NCI-H748 (cell line): ENCODE measurements around the gene CPNE1.
A peak's percentile ranks its signal among the peaks of the same experiment; 100 is the strongest.
"Not testable (repeated sequence)": the region's sequence is repeated elsewhere in the genome, so short reads cannot be mapped to it uniquely, and the experiment has no call there.

Source experiments
- DNase-seq: peaks from one replicate; lab custom pipeline; 2025; ENCODE audit not compliant: unreplicated experiment; lab: John Stamatoyannopoulos, UW

CPNE1 gene

DNA sequence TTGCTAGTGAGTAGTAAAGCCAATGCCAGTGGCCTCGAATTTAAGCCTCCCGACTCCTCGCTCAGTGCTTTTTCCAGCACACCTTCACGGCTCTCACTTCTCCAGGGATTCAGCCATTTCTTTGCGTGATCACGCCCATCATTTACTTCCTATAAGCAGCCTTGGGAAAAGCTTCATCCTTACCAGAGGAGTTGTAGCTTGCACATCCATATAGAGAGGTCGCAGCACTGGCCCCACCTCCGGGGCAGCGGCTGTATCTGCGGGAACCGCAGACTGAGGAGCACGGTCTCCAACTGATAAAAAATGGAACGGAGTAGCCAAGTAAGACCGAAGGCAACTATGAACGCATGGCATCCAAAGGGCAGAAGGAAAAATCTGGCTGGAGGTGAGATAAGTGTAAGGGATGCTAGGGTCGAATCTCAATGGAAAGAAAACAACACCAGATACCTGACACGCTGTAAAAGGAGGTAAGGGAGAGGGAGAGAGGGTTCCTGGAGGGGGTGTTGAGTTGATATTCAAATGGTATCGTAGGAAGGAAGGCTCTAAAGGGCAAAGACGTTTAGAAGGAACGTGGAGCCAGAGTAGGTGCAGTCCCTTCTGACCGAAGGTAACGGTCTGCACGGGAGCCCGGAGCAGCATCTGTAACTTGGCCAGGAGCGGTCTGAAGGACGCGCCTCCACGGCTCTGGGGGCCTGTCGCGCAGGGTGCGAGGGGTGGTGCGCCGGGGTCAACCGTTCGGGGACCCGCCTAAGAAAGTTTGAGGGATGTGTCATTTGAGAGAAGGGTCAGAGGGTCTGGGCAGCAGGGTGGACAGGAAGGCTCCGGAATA lies 33.8 kb upstream of the CPNE1 start:
- DNase-seq: peak; percentile 31

DNA sequence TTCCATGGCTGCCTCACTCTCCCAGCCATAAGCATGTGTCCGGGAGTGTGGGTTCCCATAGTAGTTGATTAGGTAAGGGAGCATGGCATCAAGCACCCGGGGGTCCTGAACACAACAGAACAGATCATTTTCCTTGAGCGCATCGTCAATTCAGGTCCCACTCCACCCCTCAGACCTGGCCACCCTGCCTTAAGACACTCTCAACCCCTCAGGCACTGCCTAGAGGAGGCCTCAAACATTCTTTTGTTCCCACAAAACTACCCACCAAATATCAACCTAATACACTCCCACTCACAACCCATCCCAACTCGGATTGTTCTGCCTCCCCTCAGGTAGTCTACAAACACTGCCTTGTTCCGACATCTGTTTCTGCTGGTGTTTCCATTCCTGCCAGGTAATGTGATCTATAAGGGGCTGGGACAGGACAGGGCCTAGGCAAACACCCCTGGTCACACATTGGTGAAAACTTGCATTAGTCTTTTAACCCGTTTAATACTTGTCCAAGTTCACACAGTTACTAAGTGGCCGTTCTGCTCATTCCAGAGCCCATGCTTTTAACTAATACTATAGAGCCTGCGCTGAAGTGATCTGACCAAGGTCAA lies 33.1 kb upstream of the CPNE1 start:
- DNase-seq: no peak

DNA sequence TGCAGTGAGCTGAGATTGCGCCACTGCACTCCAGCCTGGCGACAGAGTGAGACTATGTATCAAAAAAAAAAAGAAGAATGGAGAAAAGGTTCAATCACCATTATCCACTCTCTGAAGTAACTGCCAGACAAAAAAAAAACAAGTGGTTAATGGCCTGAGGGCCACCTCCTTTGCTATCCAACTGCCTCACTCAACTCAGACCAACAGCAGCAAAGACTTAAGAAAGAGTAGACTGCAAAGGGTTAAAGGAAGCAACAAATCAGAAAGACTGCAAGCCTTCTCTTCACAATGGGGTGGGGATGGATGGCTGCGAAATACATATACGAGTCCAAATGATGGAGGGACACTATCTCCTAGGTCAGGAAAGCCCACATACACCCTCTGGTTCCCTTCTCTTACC lies 31.3 kb upstream of the CPNE1 start:
- DNase-seq: no peak

DNA sequence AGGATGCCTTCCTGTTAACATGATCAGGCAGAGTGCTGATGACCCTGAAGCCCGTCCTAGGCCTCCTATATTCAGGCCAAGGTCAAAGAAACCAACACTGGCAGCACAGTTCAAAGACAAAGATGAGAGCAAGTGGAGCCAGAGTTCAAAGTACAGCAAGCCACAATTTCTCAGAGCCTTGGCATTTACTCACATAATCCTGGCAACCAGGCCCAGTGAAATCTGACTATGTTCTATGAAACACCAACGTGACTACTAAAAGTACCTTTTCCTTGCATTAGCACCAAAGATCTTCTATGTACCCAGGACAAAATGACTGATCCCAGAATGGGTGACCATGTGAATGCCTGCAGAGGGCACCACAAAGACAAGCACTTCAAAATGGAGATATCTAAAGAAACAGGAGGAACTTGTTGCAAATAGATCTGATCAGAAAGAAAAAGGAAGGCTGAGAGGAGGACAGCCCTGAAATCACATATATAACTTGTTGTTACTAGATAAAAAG lies 30.6 kb upstream of the CPNE1 start:
- no peak for DNase-seq

DNA sequence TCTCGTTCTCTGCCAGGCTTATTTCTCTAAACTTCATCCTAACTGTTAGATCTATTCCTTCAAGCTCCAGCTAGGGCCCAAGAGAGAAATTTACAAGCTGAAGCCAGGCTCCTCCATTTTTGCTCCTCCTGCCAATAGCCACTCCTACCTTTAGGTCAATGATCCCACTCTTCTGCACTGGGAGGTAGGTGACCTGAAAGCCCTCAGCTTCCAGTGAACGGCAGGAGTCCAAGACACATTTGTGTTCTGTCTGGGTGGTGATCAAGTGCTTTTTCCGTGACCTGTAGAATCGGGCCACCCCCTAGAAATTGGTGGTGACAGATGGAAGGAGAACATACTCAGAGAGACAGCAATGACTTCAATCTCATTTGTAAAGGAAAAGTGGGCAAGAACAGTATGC lies 25.6 kb upstream of the CPNE1 start:
- no peak for DNase-seq

DNA sequence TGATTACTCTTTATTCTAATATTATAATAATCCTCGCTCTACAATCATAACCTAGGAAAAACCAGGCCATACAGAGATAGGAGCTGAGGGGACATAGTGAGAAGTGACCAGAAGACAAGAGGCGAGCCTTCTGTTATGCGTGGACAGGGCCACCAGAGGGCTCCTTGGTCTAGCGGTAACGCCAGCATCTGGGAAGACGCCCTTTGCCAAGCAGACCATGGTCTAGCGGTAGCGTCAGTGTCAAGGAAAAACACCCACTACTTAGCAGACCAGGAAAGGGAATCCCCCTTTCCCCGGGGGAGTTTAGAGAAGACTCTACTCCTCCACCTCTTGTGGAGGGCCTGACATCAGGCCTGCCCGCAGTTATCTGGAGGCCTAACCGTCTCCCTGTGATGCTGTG lies 22.2 kb upstream of the CPNE1 start:
- DNase-seq: not testable (repeated sequence)

DNA sequence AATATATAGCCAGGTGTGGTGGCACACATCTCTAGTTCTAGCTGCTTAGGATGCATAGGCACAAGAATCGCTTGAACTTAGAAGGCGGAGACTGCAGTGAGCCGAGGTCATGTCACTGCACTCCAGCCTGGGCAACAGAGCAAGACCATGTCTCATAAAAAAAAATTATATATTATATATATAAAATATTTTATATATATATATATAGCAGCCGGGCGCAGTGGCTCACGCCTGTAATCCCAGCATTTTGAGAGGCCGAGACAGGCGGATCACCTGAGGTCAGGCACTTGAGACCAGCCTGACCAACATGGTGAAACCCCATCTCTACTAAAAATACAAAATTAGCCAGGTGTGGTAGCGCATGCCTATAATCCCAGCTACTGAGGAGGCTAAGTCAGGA lies 20.7 kb upstream of the CPNE1 start:
- DNase-seq: not testable (repeated sequence)

DNA sequence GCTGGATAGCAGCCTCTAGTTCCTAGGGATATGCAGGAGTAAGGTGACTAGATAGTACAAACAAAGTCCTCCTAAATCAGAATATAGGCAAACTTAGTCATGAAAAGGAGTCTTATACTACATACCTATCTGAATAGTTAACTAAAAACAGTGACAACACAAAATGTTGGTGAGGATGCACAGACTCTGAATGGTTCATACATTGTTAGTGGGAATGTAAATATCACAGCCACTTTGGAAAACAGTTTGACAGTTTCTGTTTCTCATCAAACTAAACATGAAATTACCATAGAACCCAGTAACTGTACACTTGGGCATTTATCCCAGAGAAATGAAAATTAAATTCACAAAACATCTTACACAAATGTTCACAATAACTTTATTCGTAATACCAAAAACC lies 17.3 kb upstream of the CPNE1 start:
- DNase-seq: no peak

DNA sequence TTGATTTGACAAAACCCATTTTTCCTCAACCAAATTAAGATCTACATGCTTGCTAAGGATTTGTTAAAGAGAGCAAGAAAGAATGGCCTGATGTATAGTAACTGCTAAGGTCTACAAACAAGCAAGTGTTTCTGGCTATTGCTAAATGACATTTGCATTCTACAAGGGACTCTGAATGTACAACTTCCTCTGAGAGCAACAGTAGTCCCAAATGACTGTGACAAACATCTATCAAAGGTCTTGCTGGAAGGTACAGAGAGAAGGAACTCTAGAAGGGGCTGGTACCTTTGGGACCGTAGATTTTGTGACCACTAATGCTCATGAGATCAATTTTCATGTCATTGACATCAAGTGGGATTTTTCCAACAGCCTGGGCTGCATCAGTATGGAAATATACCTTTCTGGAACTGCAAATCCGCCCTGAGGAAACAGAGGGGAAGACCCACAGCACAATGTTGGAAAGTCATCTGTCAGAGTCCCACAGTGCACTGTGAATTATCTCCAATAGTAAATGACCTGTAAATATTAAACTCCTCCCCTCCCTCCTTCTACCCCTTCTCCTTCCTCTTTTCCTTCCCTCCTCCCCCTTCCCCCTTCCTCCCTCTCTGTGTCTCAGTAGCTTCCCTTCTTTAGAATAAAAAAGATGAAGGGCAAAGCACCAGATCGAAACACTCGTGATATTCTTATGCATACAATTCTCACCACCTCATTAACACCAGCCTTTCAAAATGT lies 15.9 kb upstream of the CPNE1 start:
- DNase-seq: no peak

DNA sequence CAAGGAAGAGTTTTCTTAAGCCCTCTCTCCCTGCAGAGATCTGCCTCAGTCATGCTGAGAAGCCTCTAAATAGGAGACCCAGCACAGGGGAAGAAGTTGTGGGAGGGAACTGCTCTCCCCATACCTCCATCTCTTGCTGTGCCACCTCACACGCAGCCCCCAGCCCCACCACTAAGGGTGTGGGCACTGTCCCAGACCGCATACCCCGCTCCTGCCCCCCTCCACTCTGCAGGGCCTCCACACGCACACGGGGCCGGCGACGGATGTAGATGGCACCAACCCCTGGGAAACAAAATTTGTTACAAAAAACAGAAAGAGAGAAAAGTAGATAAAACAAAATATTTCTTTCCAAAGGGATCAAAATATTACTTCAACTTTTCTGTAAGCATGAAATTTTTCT lies 10.2 kb upstream of the CPNE1 start:
- no peak for DNase-seq

DNA sequence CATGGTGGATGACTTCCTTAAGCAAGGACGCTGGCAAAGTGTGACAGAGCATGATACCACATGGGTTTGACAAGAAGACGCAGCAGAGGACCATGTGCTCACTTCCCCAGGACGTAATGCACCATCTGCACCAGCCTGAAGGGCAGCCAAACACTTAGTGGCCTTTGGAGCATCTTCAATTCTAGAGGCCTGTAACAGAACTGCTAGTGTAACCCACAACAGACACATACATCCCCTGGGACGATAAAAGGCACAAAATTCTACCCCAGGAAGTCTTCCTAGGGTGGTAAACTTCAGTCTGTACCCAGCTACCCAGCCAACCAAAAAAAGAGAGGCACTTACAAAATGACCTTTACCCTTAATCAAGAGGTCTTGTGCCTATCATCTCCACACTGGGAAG lies 9.2 kb upstream of the CPNE1 start:
- DNase-seq: no peak

DNA sequence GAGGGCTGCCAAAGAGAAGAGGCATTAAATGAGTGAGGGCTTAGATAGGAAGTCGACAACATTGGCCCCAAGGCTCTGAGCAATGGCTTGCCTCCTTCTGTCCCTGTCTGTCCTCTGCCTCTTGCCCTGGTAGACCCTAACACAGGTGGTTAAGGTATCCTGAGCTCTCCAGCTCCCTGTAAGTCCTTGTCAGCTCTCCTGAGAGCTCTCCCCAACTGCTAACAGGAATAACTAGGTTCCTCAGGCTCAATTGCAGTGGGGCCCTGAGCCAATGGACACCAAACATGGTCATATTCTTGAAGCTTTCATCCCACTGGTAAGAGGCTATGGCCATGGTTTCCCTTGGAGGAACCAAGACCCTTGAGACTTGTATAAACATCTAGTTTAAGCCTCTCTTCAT lies 5.0 kb upstream of the CPNE1 start:
- DNase-seq: no peak

DNA sequence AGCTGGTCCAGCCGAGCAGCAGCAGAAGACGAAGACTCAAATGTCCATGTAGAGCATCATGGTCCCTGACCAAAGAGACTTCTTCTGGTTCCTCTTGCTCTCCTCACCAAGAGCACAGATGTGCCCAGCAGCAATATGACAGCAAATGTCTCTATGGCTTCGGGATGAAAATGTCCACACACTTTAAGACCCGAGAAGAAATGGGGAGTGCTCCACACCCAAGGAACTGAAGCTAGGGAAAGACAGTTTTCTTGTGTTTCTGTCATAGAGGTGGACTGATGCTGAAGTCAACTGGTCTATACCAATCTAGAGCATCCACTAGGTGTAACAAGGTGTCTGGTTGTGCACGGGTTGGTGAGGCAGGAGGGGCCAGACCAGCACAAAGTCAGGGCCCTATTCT lies 4.5 kb upstream of the CPNE1 start:
- no peak for DNase-seq

DNA sequence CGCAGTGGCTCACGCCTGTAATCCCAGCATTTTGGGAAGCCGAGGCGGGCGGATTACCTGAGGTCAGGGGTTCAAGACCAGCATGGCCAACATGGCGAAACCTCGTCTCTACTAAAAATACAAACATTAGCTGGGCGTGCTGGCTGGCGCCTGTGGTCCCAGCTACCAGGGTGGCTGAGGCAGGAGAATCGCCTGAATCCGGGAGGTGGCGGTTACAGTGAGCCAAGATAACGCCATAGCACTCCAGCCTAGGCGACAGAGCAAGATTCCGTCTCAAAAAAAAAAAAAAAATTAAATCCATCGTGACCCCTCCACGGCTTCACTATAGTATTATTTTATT lies 1.2 kb upstream of the CPNE1 start:
- DNase-seq: no peak

DNA sequence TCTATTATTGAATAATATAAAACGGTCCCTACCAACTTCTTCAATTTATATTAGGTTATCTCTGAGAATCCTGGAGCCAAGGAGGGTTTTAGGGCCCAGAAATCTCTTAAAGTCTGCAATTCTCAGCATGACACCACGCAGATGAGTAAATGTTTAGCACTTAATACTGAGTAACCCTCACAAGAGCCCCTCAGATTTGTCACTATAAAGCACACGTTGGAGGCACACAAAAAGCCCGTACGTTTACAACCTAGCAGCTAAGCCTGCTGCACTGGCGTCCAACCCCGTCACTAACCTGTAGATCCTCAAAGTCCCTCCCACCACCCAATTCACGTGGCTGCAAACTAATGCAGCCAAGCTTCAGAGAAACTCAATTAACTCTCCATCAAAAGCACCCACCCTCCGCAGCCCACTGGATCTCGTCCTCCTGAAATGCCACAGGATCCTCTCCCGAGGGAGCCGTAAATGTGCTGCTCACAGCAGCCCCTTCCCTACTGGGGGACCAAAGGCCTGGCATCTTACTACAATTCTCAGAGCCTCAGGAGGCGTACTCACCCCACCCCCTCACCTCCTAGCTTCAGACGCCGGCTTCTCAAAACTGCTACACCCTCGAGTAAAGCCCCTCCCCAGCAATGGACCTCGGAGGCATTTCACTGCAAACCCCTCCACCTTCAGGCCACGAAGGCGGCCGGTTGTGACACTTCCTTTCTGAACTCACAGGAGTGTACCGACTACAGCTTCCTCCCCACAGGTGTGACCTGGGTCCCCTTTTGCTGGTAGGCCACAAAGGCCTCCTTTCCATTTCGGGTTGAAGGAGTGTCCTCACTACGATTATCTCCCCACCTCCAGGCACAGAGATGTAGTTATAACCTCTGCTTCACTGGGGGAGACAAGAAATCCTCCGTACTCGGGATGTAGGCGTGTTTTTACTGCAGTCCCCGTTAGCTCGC lies 909 bp downstream of the CPNE1 start:
- peak; percentile 63 for DNase-seq

DNA sequence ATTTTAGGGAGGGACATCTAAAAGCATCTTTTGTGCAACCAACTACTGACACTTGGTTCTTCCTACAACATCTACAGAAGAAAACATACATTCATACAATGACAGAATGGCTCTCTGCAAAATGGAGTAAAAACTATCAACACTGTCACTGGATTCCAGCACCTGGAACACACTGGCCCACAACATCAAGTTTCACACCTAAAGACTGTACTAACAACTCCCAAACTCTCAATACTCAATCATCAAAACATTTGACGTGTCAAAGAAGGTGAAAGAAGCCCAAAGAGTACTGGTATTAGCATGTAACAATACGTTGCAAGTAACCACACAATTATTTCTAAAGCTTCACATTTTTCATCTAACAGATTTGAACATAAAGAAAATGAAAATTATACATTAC lies 2.1 kb downstream of the CPNE1 start:
- no peak for DNase-seq

DNA sequence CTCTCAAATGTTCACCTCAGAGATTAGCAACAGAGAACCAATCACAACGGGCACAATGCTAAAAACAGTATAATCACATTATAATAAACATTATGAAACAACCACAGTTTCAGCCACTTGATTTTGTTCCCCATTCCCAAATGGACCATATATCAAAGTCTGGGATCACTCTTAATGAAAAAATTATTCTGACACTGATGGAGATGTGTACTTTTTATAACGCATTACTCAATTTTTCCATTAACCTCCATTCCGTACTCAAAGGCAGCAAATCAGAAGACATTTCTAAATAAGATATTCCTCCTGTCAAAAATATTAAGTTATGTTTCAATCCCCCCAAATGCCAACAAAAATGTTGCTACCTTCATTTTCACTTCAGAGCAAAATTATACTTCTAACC lies 2.8 kb downstream of the CPNE1 start:
- DNase-seq: no peak

DNA sequence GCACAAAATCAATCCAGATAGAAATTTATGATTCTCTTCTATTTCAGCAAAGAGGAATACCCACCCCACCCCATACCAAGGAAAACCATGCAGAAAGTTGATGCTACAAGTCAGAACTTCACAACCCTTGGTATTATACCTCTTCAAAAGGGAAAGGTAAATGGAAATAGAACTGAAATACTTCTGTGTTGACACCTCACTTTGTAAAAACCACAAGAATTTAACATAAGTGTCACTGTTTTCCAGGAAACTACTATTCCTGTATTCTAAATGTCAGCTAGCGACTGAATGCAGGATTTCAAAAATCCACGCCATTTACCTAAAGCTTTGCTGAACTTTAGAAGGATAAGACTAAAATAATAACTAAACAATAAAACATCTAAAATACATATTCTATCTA lies 3.6 kb downstream of the CPNE1 start:
- DNase-seq: no peak

DNA sequence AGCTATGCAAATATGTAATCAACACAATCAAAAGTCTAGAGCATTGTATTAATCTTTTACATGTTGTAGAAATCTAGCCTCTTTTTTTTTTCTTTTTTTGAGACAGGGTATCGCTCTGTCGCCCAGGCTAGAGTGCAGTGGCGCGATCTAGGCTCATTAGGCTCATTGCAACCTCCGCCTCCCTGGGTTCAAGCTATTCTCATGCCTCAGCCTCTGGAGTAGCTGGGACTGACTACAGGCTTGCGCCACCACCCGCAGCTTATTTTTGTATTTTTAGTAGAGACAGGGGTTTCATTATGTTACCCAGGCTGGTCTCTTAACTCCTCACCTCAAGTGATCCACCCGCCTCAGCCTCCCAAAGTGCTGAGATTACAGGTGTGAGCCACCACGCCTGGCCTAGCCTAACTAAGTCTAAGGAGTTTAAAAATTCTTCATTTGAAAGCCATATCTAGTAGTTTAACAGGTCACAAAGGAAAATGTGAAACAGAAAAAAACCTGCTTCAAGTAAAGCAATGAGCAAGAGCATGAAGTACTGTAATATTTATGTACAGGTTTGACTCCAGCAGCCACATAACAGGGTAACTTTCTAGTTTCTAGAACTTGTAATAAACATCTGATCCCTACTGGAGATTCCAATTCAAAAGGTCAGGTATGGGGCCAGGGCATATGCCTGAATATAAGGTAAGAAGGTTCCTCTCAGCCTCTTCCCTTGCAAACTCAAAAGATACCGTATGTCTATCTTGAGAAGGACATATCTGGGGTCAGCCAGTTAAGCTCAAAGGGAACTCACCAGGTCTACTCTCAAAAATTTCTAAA lies 4.4 kb downstream of the CPNE1 start:
- DNase-seq: no peak

DNA sequence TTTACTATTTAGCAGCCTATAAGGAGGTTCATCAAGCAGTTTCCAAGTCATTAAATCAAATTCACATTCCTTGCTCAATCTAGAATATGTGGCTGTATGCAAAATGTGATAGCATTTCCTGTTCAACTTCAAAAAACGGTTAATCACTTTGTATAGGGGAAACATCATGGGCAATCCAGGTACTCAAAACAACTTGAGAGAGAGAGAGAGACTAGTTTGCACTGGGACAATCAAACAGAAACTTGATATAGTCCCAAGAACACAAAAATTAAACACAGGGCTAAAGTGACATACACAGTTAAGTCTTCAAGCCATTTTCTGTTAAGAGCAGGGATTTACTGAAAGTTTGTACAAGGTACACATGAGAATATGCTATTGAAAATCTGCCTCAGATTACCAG lies 7.4 kb downstream of the CPNE1 start:
- no peak for DNase-seq
